Endodermal cell (in vitro differentiated cells): ENCODE data around the gene CHID1. TPM values are rescaled to one million over a fixed set of nuclear protein-coding genes. Genes with fewer than 3 reads are reported as not detected.

Experiments
- DNase-seq: peaks from one replicate; pipeline ENCODE4 v3.0.0-alpha.2; 2017
- H3K27ac ChIP-seq: 2 replicates; pipeline ENCODE4 v1.5.1; 2013; ENCODE audit warnings: mild to moderate bottlenecking, low read depth, low read length, moderate library complexity
- H3K27me3 ChIP-seq: 2 replicates; pipeline ENCODE4 v1.6.1; 2013; ENCODE audit warnings: mild to moderate bottlenecking, low read length, moderate library complexity; ENCODE audit not compliant: insufficient read depth, control insufficient read depth, poor library complexity, severe bottlenecking
- H3K36me3 ChIP-seq: 2 replicates; pipeline ENCODE4 v1.7.0; 2013; ENCODE audit warnings: mild to moderate bottlenecking, low read length, moderate library complexity; ENCODE audit not compliant: control insufficient read depth, insufficient read depth
- H3K4me1 ChIP-seq: one replicate; pipeline ENCODE4 v1.7.0; 2013; ENCODE audit warnings: low read length; ENCODE audit not compliant: control insufficient read depth, insufficient read depth
- H3K4me3 ChIP-seq: 2 replicates; pipeline ENCODE4 v1.5.1; 2013; ENCODE audit warnings: mild to moderate bottlenecking, low read length, moderate library complexity
- H3K9ac ChIP-seq: 2 replicates; pipeline ENCODE4 v1.6.1; 2013; ENCODE audit warnings: mild to moderate bottlenecking, low read length, moderate library complexity; ENCODE audit not compliant: poor library complexity, severe bottlenecking; ENCODE audit errors: extremely low read depth
- H3K9me3 ChIP-seq: 2 replicates; pipeline ENCODE4 v1.6.1; 2013; ENCODE audit warnings: mild to moderate bottlenecking, low read length, moderate library complexity; ENCODE audit not compliant: control insufficient read depth
- H3K27ac Mint-ChIP-seq: 2 replicates; pipeline ENCODE4 v1.8.0; 2020; ENCODE audit warnings: mixed read lengths
- H3K27me3 Mint-ChIP-seq: 2 replicates; pipeline ENCODE4 v1.8.0; 2021; ENCODE audit warnings: mild to moderate bottlenecking, mixed read lengths; ENCODE audit not compliant: insufficient read depth
- H3K36me3 Mint-ChIP-seq: 2 replicates; pipeline ENCODE4 v1.8.0; 2020; ENCODE audit warnings: low read depth, mixed read lengths
- H3K4me1 Mint-ChIP-seq: 2 replicates; pipeline ENCODE4 v1.8.0; 2020; ENCODE audit warnings: mixed read lengths
- H3K4me3 Mint-ChIP-seq: 2 replicates; pipeline ENCODE4 v1.8.0; 2020; ENCODE audit warnings: mild to moderate bottlenecking, moderate library complexity, mixed read lengths
- H3K9me3 Mint-ChIP-seq: 2 replicates; pipeline ENCODE4 v1.8.0; 2020; ENCODE audit warnings: mild to moderate bottlenecking, mixed read lengths
- WGBS, 2 experiments: methylation state at CpG; one replicate each; pipeline versions ENCODE4 v1.1.5 to v1.1.7; 2013; ENCODE audit warnings: missing lambda C conversion rate in 2 of 2, mixed read lengths in 1 of 2; ENCODE audit not compliant: insufficient coverage in 1 of 2, insufficient read length in 1 of 2; 5-methylcytosine and 5-hydroxymethylcytosine counted together
- total RNA-seq, 2 donors: library from RNA; stranded (reverse); fragmentation: NEBNext Ultra II Directional in 1 of 2; extraction: Animal tissue kit (Norgen Biotek cat#: 25700) in 1 of 2; gene quantifications; 2 replicates in 1 of 2; 3 replicates in 1 of 2; pipeline ENCODE4 v1.2.1, GENCODE V29; 2021
- TF ChIP-seq, protein P1 (sequence below): fragments of 200-600 bp; sonication (generic); conservative IDR thresholded peaks from 2 replicates; pipeline ENCODE4 v1.5.0; 2021; ENCODE audit warnings: antibody characterized with exemption, mild to moderate bottlenecking

CHID1 gene
- total RNA-seq, 2 donors from 2014 or later: 82.0 to 83.5 TPM

GRCh38 chr11:853682-854448 is 56.7 kb downstream of the CHID1 start:
- Histone ChIP-seq H3K36me3 (no peaks in the 10 kb centered on the region), H3K27me3 (no peaks in the 10 kb centered on the region), H3K9ac (no peak overlapping the region), H3K9me3 (no peaks in the 10 kb centered on the region), H3K4me1 (peaks cover 9% of the 10 kb centered on the region), H3K4me3 (no peak overlapping the region), H3K27ac (peak overlapping the region; percentile 86)
- peaks cover 3% of the 10 kb centered on the region for H3K36me3 Mint-ChIP-seq
- 93 to 97% methylated on average over 14 to 27 of the region's 27 CpGs for WGBS, 2 experiments
- TF ChIP-seq, protein P1, sequence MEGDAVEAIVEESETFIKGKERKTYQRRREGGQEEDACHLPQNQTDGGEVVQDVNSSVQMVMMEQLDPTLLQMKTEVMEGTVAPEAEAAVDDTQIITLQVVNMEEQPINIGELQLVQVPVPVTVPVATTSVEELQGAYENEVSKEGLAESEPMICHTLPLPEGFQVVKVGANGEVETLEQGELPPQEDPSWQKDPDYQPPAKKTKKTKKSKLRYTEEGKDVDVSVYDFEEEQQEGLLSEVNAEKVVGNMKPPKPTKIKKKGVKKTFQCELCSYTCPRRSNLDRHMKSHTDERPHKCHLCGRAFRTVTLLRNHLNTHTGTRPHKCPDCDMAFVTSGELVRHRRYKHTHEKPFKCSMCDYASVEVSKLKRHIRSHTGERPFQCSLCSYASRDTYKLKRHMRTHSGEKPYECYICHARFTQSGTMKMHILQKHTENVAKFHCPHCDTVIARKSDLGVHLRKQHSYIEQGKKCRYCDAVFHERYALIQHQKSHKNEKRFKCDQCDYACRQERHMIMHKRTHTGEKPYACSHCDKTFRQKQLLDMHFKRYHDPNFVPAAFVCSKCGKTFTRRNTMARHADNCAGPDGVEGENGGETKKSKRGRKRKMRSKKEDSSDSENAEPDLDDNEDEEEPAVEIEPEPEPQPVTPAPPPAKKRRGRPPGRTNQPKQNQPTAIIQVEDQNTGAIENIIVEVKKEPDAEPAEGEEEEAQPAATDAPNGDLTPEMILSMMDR: no peak
- H3K27me3 Mint-ChIP-seq: peaks cover 2% of the 10 kb centered on the region
- no peak overlapping the region for H3K27ac Mint-ChIP-seq
- H3K4me3 Mint-ChIP-seq: no peak overlapping the region
- H3K4me1 Mint-ChIP-seq: peaks cover 3% of the 10 kb centered on the region
- no peak for DNase-seq
- no peaks in the 10 kb centered on the region for H3K9me3 Mint-ChIP-seq

GRCh38 chr11:852762-853161 is 57.8 kb downstream of the CHID1 start:
- Histone ChIP-seq H3K36me3 (no peaks in the 10 kb centered on the region), H3K4me1 (peaks cover 9% of the 10 kb centered on the region), H3K9me3 (no peaks in the 10 kb centered on the region), H3K27me3 (no peaks in the 10 kb centered on the region), H3K4me3 (no peak overlapping the region), H3K9ac (no peak overlapping the region), H3K27ac (no peak overlapping the region)
- TF ChIP-seq, protein P1: no peak
- DNase-seq: no peak
- WGBS, 2 experiments: 83% methylated on average over 15 of the region's 15 CpGs; no CpG with 5 or more reads in 1 of the 2 experiments
- no peak overlapping the region for H3K27ac Mint-ChIP-seq
- peaks cover 5% of the 10 kb centered on the region for H3K27me3 Mint-ChIP-seq
- no peaks in the 10 kb centered on the region for H3K9me3 Mint-ChIP-seq
- peaks cover 3% of the 10 kb centered on the region for H3K36me3 Mint-ChIP-seq
- peaks cover 7% of the 10 kb centered on the region for H3K4me1 Mint-ChIP-seq
- no peak overlapping the region for H3K4me3 Mint-ChIP-seq

DNA sequence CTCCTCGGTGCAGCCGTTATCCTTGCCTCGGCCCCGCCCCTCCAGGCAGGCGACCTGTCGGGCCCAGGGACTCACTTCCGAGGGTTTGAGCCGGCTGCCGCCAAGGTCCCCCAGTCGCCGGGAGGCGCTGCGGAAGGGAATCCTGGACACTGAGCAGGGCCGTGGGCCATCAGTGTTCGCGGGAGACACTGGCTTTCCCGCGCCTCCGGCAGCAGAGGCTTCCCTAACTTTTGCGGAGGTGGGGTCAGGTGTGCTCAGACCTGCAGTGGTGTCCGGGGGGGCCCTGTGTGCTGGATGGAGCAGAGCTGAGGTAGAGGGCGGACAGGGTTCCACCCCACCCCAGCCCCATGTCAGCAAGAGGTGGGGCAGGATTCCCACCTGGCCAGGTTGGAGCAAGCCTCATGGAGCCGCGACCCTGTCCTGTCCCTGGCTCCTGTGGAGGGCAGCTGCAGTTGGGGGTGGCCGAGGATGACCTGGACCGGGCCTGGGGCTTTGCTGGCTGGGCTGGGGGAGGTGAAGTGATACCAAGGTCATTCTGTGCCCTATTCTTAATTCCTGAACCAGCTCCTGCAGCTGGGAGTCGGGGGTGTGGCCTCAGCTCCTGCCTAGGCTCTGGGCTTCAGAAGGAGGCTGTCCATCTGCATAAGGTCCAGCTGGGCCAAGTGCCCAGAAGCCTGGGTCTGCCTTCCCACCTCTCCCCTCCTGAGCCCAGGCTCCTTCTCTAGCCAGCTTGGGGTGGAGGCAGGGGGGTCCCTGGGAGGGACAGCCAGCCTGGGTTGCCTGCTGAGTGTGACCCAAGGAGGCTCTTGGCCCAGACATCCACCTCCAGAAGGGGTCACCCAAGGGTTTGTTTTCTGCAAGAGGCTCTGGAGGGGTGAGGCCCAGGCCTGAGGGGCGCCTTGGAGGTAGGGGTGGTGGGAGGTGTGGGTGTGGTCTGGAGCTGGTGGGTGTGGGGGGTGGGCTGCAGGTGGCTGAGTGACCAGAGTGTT is 59.5 kb downstream of the CHID1 start:
- 30 to 61% methylated on average over 4 to 28 of the region's 28 CpGs for WGBS, 2 experiments
- H3K27ac Mint-ChIP-seq: no peak overlapping the region
- DNase-seq: peak; percentile 85
- no peaks in the 10 kb centered on the region for H3K36me3 Mint-ChIP-seq
- H3K9me3 Mint-ChIP-seq: no peaks in the 10 kb centered on the region
- H3K4me1 Mint-ChIP-seq: peaks cover 4% of the 10 kb centered on the region
- H3K4me3 ChIP-seq: peak overlapping the region; percentile 69
- H3K27ac ChIP-seq: no peak overlapping the region
- H3K27me3 Mint-ChIP-seq: peaks cover 7% of the 10 kb centered on the region
- no peak overlapping the region for H3K9ac ChIP-seq
- peak overlapping the region; percentile 53 for H3K4me3 Mint-ChIP-seq
- H3K9me3 ChIP-seq: no peaks in the 10 kb centered on the region
- no peaks in the 10 kb centered on the region for H3K27me3 ChIP-seq
- TF ChIP-seq, protein P1: peak; percentile 47
- H3K4me1 ChIP-seq: peaks cover 11% of the 10 kb centered on the region
- no peaks in the 10 kb centered on the region for H3K36me3 ChIP-seq
